Measurements from ENCODE around the gene TRAPPC2.
"Not testable (repeated sequence)": the region's sequence is repeated elsewhere in the genome, so short reads cannot be mapped to it uniquely, and the experiment has no call there.

The TRAPPC2 gene

GRCh38 chrX:13742397-13743176 is 8.2 kb upstream of the TRAPPC2 start:
- DNase-seq, result no peak

GRCh38 chrX:13741695-13742094 is 7.3 kb upstream of the TRAPPC2 start:
- no peak for DNase-seq

GRCh38 chrX:13733506-13733905 is 914 bp downstream of the TRAPPC2 start:
- no peak for DNase-seq

- no peak for DNase-seq
Observed at GRCh38 chrX:13732246-13733067, 2.0 kb downstream of the TRAPPC2 start.

GRCh38 chrX:13730523-13730922 is 3.9 kb downstream of the TRAPPC2 start:
- DNase-seq, result not testable (repeated sequence)

- DNase-seq, result not testable (repeated sequence)
Observed at GRCh38 chrX:13726583-13726982, 7.8 kb downstream of the TRAPPC2 start.

GRCh38 chrX:13724878-13725277 is 9.5 kb downstream of the TRAPPC2 start:
- DNase-seq, result peak; percentile 2

GRCh38 chrX:13721819-13722519 is 12.5 kb downstream of the TRAPPC2 start:
- peak; percentile 50 for DNase-seq

- no peak for DNase-seq
Observed at GRCh38 chrX:13721371-13721770, 13.0 kb downstream of the TRAPPC2 start.

- no peak for DNase-seq
Observed at GRCh38 chrX:13719192-13719856, 15.1 kb downstream of the TRAPPC2 start.

- no peak for DNase-seq
Observed at GRCh38 chrX:13717700-13718472, 16.5 kb downstream of the TRAPPC2 start.

GRCh38 chrX:13716905-13717304 is 17.5 kb downstream of the TRAPPC2 start:
- no peak for DNase-seq

GRCh38 chrX:13716455-13716854 is 18.0 kb downstream of the TRAPPC2 start:
- DNase-seq, result no peak

- no peak for DNase-seq
Observed at GRCh38 chrX:13711141-13711540, 23.3 kb downstream of the TRAPPC2 start.

- no peak for DNase-seq
Observed at GRCh38 chrX:13703589-13703988, 30.8 kb downstream of the TRAPPC2 start.

- DNase-seq, result no peak
Observed at GRCh38 chrX:13703135-13703534, 31.3 kb downstream of the TRAPPC2 start.

- DNase-seq, result no peak
Observed at GRCh38 chrX:13702111-13702789, 32.2 kb downstream of the TRAPPC2 start.

GRCh38 chrX:13700380-13700779 is 34.0 kb downstream of the TRAPPC2 start:
- no peak for DNase-seq

GRCh38 chrX:13699183-13699826 is 35.1 kb downstream of the TRAPPC2 start:
- no peak for DNase-seq

GRCh38 chrX:13698432-13698831 is 36.0 kb downstream of the TRAPPC2 start:
- DNase-seq, result no peak

GRCh38 chrX:13697976-13698375 is 36.4 kb downstream of the TRAPPC2 start:
- DNase-seq, result no peak
